GM23248 (cell line): ENCODE data around the gene LTBP4.

Source experiments
- EZH2 ChIP-seq: fragments of 200-600 bp; sonication (generic); IDR thresholded peaks from 2 replicates; pipeline ENCODE4 v1.6.1; 2018; ENCODE audit warnings: antibody characterized with exemption, mild to moderate bottlenecking; ENCODE audit not compliant: insufficient read depth, poor library complexity, severe bottlenecking
- EZH2phosphoT487 ChIP-seq: fragments of 200-600 bp; sonication (generic); IDR thresholded peaks from 2 replicates; pipeline ENCODE4 v1.6.1; 2018; ENCODE audit warnings: antibody characterized with exemption, moderate library complexity, mild to moderate bottlenecking, low read depth; ENCODE audit not compliant: insufficient read depth

DNA sequence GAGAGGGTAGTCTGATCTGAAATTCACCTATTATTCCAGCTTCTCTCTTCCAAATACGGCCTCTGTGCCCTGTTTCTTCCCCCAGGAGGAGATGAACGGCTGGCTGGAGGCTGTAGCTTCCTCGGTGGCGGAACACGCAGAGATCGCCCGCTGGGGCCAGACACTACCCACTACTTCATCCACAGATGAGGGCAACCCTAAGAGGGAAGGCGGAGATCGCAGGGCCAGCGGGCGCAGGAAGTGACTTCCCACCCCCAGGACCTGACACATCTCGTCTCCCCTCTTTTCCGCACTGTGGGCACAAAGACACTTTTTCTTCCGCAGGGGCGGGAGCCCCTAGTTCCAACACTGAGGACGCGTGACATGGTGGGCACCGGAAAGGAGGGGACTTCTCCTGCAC, 25.8 kb upstream of the LTBP4 start:
- TF ChIP-seq EZH2 (no peak), EZH2phosphoT487 (no peak)
